HepG2 (cell line): ENCODE measurements around the gene PCBP2. TPM values are rescaled to one million over a fixed set of nuclear protein-coding genes. Genes with fewer than 3 reads are reported as not detected.

Source experiments
- CTCF ChIP-seq: sonication (generic); formaldehyde crosslinking; IDR thresholded peaks from 2 replicates; pipeline ENCODE4 v1.5.0; 2020; ENCODE audit warnings: mild to moderate bottlenecking, missing genetic modification reagents, moderate library complexity
- EED ChIP-seq: sonication (generic); formaldehyde crosslinking; IDR thresholded peaks from 2 replicates; pipeline ENCODE4 v1.5.0; 2020; ENCODE audit warnings: mild to moderate bottlenecking, missing genetic modification reagents
- HDAC1 ChIP-seq: sonication (generic); formaldehyde crosslinking; IDR thresholded peaks from 2 replicates; pipeline ENCODE4 v1.5.1; 2020; ENCODE audit warnings: mild to moderate bottlenecking, missing genetic modification reagents
- IKZF5 ChIP-seq: IDR thresholded peaks from 2 replicates; pipeline ENCODE4 v1.6.1; 2018; ENCODE audit warnings: missing genetic modification reagents, mild to moderate bottlenecking, missing compliant biosample characterization
- IRF2 ChIP-seq: IDR thresholded peaks from 2 replicates; pipeline ENCODE4 v1.6.1; 2018; ENCODE audit warnings: missing genetic modification reagents, missing compliant biosample characterization
- KDM2A ChIP-seq: sonication (generic); formaldehyde crosslinking; IDR thresholded peaks from 2 replicates; pipeline ENCODE4 v1.4.0; 2020; ENCODE audit warnings: low read depth, missing genetic modification reagents, borderline replicate concordance
- KDM5B ChIP-seq: sonication (generic); formaldehyde crosslinking; IDR thresholded peaks from 2 replicates; pipeline ENCODE4 v1.4.0; 2020; ENCODE audit warnings: missing genetic modification reagents, mild to moderate bottlenecking, borderline replicate concordance
- RBFOX2 ChIP-seq: fragments of 200-400 bp; formaldehyde crosslinking; IDR thresholded peaks from 2 replicates; pipeline ENCODE4 v1.6.1; 2017; ENCODE audit warnings: low read depth, mild to moderate bottlenecking, low read length
- RFX1 ChIP-seq: fragments of 450-650 bp; IDR thresholded peaks from 2 replicates; pipeline ENCODE4 v1.6.1; 2017
- RORA ChIP-seq: sonication (generic); formaldehyde crosslinking; IDR thresholded peaks from 2 replicates; pipeline ENCODE4 v1.5.0; 2020; ENCODE audit warnings: mild to moderate bottlenecking, missing genetic modification reagents, moderate library complexity
- TBL1XR1 ChIP-seq: fragments of 150-350 bp; IDR thresholded peaks from 2 replicates; pipeline ENCODE4 v1.6.1; 2014; ENCODE audit warnings: borderline replicate concordance, low read length; ENCODE audit not compliant: partially characterized antibody
- TERF1 ChIP-seq: sonication (generic); formaldehyde crosslinking; IDR thresholded peaks from 2 replicates; pipeline ENCODE4 v1.8.0; 2022; ENCODE audit warnings: mild to moderate bottlenecking, missing genetic modification reagents, moderate library complexity
- TFAP4 ChIP-seq: sonication (generic); IDR thresholded peaks from 2 replicates; pipeline ENCODE4 v1.6.1; 2016; ENCODE audit warnings: low read depth, borderline replicate concordance
- ZNF281 ChIP-seq: sonication (generic); formaldehyde crosslinking; IDR thresholded peaks from 2 replicates; pipeline ENCODE4 v1.4.0; 2020; ENCODE audit warnings: missing genetic modification reagents, borderline replicate concordance
- ZNF484 ChIP-seq: sonication (generic); formaldehyde crosslinking; IDR thresholded peaks from 2 replicates; pipeline ENCODE4 v1.5.1; 2020; ENCODE audit warnings: mild to moderate bottlenecking, low read depth, missing genetic modification reagents, borderline replicate concordance
- ZNF501 ChIP-seq: sonication (generic); formaldehyde crosslinking; IDR thresholded peaks from 2 replicates; pipeline ENCODE4 v1.5.1; 2020; ENCODE audit warnings: mild to moderate bottlenecking, moderate library complexity, missing genetic modification reagents
- ZNF556 ChIP-seq: sonication (generic); formaldehyde crosslinking; IDR thresholded peaks from 2 replicates; pipeline ENCODE4 v1.4.0; 2020; ENCODE audit warnings: mild to moderate bottlenecking, missing genetic modification reagents, borderline replicate concordance
- ZNF576 ChIP-seq: sonication (generic); formaldehyde crosslinking; IDR thresholded peaks from 2 replicates; pipeline ENCODE4 v1.4.0; 2020; ENCODE audit warnings: mild to moderate bottlenecking, missing genetic modification reagents
- ZNF598 ChIP-seq: sonication (generic); formaldehyde crosslinking; IDR thresholded peaks from 2 replicates; pipeline ENCODE4 v1.5.1; 2020; ENCODE audit warnings: mild to moderate bottlenecking, missing genetic modification reagents, borderline replicate concordance
- ZNF709 ChIP-seq: sonication (generic); formaldehyde crosslinking; IDR thresholded peaks from 2 replicates; pipeline ENCODE4 v1.5.0; 2020; ENCODE audit warnings: mild to moderate bottlenecking, missing genetic modification reagents
- polyA plus RNA-seq, 8 experiments: library from polyadenylated mRNA; depleted of rRNA in 3 of 8; stranded (reverse) in 7 of 8; unstranded in 1 of 8; fragments of >200 nt; fragmentation: Illumina TruSeq in 4 of 8; extraction: Trizol in 4 of 8; gene quantifications; 2 replicates each; pipeline versions ENCODE4 v1.2.1 to v1.2.3, GENCODE V29; 2011 to 2016; ENCODE audit warnings: low read depth in 4 of 8, missing spikeins in 1 of 8, mixed read lengths in 1 of 8; ENCODE audit not compliant: insufficient read depth in 1 of 8
- total RNA-seq, 5 experiments: library from RNA; depleted of rRNA; stranded (reverse); fragments of >200 nt; fragmentation: Illumina TruSeq; extraction: Trizol; gene quantifications; 2 replicates each; pipeline ENCODE4 v1.2.3, GENCODE V29; 2016; ENCODE audit warnings: low read depth in 1 of 5

Gene PCBP2
- total and polyA plus RNA-seq, 2 of the 13 experiments (the other 11 are each of a cell fraction or from before 2014, with no cell fraction given), result 154 to 345 TPM

GRCh38 chr12:53492830-53493609 is 41.1 kb downstream of the PCBP2 start (continued):
- 0 out of 2 replicates have a peak, but pooled peaks have one; percentile 39 for TF ChIP-seq ZNF709 (CRISPR knock-in tag)
- peak; percentile 56; the same call in 1 of the 2 replicates for TF ChIP-seq TFAP4
- TF ChIP-seq IKZF5, result peak; percentile 15; the same call in 1 of the 2 replicates
- TF ChIP-seq ZNF484, result no peak
- TF ChIP-seq RORA (CRISPR knock-in tag), result no peak
- TF ChIP-seq TERF1 (CRISPR knock-in tag), result no peak
- TF ChIP-seq CTCF, result peak; percentile 11
- no peak for TF ChIP-seq ZNF598 (CRISPR knock-in tag)
- TF ChIP-seq EED (CRISPR knock-in tag), result no peak
- 0 out of 2 replicates have a peak, but pooled peaks have one; percentile 17 for TF ChIP-seq ZNF556 (CRISPR knock-in tag)
- TF ChIP-seq HDAC1 (CRISPR knock-in tag), result peak; percentile 25; the same call in 1 of the 2 replicates
- TF ChIP-seq RFX1, result peak; percentile 77
- peak; percentile 53; the same call in 1 of the 2 replicates for TF ChIP-seq KDM5B (CRISPR knock-in tag)
- peak; percentile 57 for TF ChIP-seq RBFOX2
- 0 out of 2 replicates have a peak, but pooled peaks have one; percentile 66 for TF ChIP-seq ZNF576
- TF ChIP-seq KDM2A (CRISPR knock-in tag), result peak; percentile 82; the same call in 1 of the 2 replicates
- peak; percentile 97 for TF ChIP-seq ZNF281 (CRISPR knock-in tag)
- peak; percentile 47 for TF ChIP-seq IRF2
- TF ChIP-seq ZNF501 (CRISPR knock-in tag), result 0 out of 2 replicates have a peak, but pooled peaks have one; percentile 36
- TF ChIP-seq TBL1XR1, result peak; percentile 26
